PC-3 (cell line): ENCODE results near the gene EVA1B. TPM values are rescaled to one million over a fixed set of nuclear protein-coding genes. Genes with fewer than 3 reads are reported as not detected.

Experiments
- ATAC-seq: fragments of 200-7000 bp; cut with Tn5 transposase; 2 replicates; pipeline ENCODE4 v1.9.1; 2020; ENCODE audit warnings: mild to moderate bottlenecking, moderate library complexity
- BruUV-seq: library from RNA; stranded (reverse); fragments of 400-500 nt; replicated peaks from 2 replicates; lab custom pipeline; 2021; lab: Mats Ljungman, UMichigan
- CTCF ChIA-PET: fragments of 300-600 bp; sonication (Branson Sonifier 250); formaldehyde crosslinking; loops from one replicate; lab custom pipeline; 2022; ENCODE audit warnings: antibody characterized with exemption; lab: Charles Lee
- POLR2A ChIA-PET: fragments of 300-600 bp; sonication (Branson Sonifier 250); formaldehyde crosslinking; loops from one replicate; lab custom pipeline; 2022; ENCODE audit warnings: antibody characterized with exemption; ENCODE audit not compliant: unreplicated experiment; lab: Charles Lee
- DNase-seq: peaks from one replicate; pipeline ENCODE4 v3.0.0-alpha.2; 2015
- H2AFZ ChIP-seq: fragments of 300-600 bp; sonication (generic); 2 replicates; pipeline ENCODE4 v1.6.0; 2016; ENCODE audit warnings: antibody characterized with exemption, low read length
- H3F3A ChIP-seq: fragments of 300-600 bp; sonication (generic); one replicate; pipeline ENCODE4 v1.6.0; 2017; ENCODE audit warnings: antibody characterized with exemption, low read length, control low read depth, mild to moderate bottlenecking; ENCODE audit not compliant: unreplicated experiment
- H3K27ac ChIP-seq: fragments of 300-600 bp; sonication (generic); 2 replicates; pipeline ENCODE4 v1.5.1; 2016; ENCODE audit warnings: mild to moderate bottlenecking, low read length
- H3K27me3 ChIP-seq: fragments of 300-600 bp; sonication (generic); 2 replicates; pipeline ENCODE4 v1.6.1; 2016; ENCODE audit warnings: low read length, mixed read lengths
- H3K36me3 ChIP-seq: fragments of 300-600 bp; sonication (generic); 2 replicates; pipeline ENCODE4 v1.6.1; 2016; ENCODE audit warnings: low read depth, mixed run types, low read length, mixed read lengths
- H3K4me1 ChIP-seq: fragments of 300-600 bp; sonication (generic); 2 replicates; pipeline ENCODE4 v1.5.1; 2016; ENCODE audit warnings: low read length; ENCODE audit not compliant: insufficient read depth
- H3K4me2 ChIP-seq: fragments of 300-600 bp; sonication (generic); 2 replicates; pipeline ENCODE4 v1.6.0; 2016; ENCODE audit warnings: low read length
- H3K4me3 ChIP-seq: fragments of 300-600 bp; sonication (generic); 2 replicates; pipeline ENCODE4 v1.5.1; 2016; ENCODE audit warnings: mild to moderate bottlenecking, low read length, mixed read lengths
- H3K79me2 ChIP-seq: fragments of 300-600 bp; sonication (generic); 2 replicates; pipeline ENCODE4 v1.6.1; 2017; ENCODE audit warnings: low read length, mixed read lengths
- H3K9ac ChIP-seq: fragments of 300-600 bp; sonication (generic); 2 replicates; pipeline ENCODE4 v1.6.0; 2016; ENCODE audit warnings: mild to moderate bottlenecking, low read length
- H3K9me2 ChIP-seq: fragments of 300-600 bp; sonication (generic); replicated peaks from 2 replicates; pipeline ENCODE4 v1.6.1; 2016; ENCODE audit warnings: mixed run types, low read length, mixed read lengths
- H3K9me3 ChIP-seq: fragments of 300-600 bp; sonication (generic); 2 replicates; pipeline ENCODE4 v1.6.1; 2016; ENCODE audit warnings: low read length, mixed read lengths
- H4K20me1 ChIP-seq: fragments of 300-600 bp; sonication (generic); 2 replicates; pipeline ENCODE4 v1.6.1; 2016; ENCODE audit warnings: low read length, mixed read lengths
- CTCF ChIP-seq: fragments of 300-600 bp; sonication (generic); conservative IDR thresholded peaks from 2 replicates; pipeline ENCODE4 v1.5.1; 2017; ENCODE audit warnings: antibody characterized with exemption, low read depth, mild to moderate bottlenecking, low read length
- EZH2 ChIP-seq: fragments of 300-600 bp; sonication (generic); IDR thresholded peaks from one replicate; pipeline ENCODE4 v1.6.1; 2017; ENCODE audit warnings: antibody characterized with exemption, mild to moderate bottlenecking, low read length; ENCODE audit not compliant: unreplicated experiment
- EZH2phosphoT487 ChIP-seq: fragments of 300-600 bp; sonication (generic); IDR thresholded peaks from 2 replicates; pipeline ENCODE4 v1.6.1; 2018; ENCODE audit warnings: mild to moderate bottlenecking, antibody characterized with exemption, low read length, borderline replicate concordance
- intact Hi-C: fragments of 100-400 bp; cut with micrococcal nuclease; formaldehyde crosslinking; loops from 2 replicates; pipeline ENCODE4 v1.9.0; 2023
- total RNA-seq: library from RNA; depleted of rRNA; stranded (reverse); fragments of >200 nt; gene quantifications from 2 replicates; pipeline ENCODE4 v1.2.3, GENCODE V29; 2014

The EVA1B gene
- total RNA-seq, 1 experiment from 2014 or later, result 89.1 TPM

- CTCF ChIA-PET, result no interaction called here
- Histone ChIP-seq H3K27me3 (no peaks in the 10 kb centered on the region), H3K4me3 (no peak overlapping the region), H3K4me2 (no peak overlapping the region), H4K20me1 (no peaks in the 10 kb centered on the region), H3K9me3 (no peaks in the 10 kb centered on the region), H3K36me3 (no peaks in the 10 kb centered on the region), H3K79me2 (no peaks in the 10 kb centered on the region), H3K9me2 (no peaks in the 10 kb centered on the region), H2AFZ (no peak overlapping the region), H3K27ac (no peak overlapping the region), H3K4me1 (peaks cover 17% of the 10 kb centered on the region), H3F3A (no peaks in the 10 kb centered on the region), H3K9ac (no peak overlapping the region)
- DNase-seq (peak; percentile 10), ATAC-seq (no peak)
- no TSS peak for BruUV-seq
- intact Hi-C loops, result no loop called here
- TF ChIP-seq EZH2 (no peak), CTCF (no peak), EZH2phosphoT487 (no peak)
- POLR2A ChIA-PET, result no interaction called here
Observed at GRCh38 chr1:36328713-36329112, 5.3 kb upstream of the EVA1B start.

- POLR2A ChIA-PET, result no interaction called here
Observed at GRCh38 chr1:36328088-36328480, 4.6 kb upstream of the EVA1B start.

More at GRCh38 chr1:36328088-36328480, 4.6 kb upstream of the EVA1B start:
- Histone ChIP-seq H3F3A (no peaks in the 10 kb centered on the region), H3K79me2 (no peaks in the 10 kb centered on the region), H3K4me1 (peaks cover 18% of the 10 kb centered on the region), H3K4me3 (no peak overlapping the region), H3K36me3 (no peaks in the 10 kb centered on the region), H3K4me2 (no peak overlapping the region), H2AFZ (no peak overlapping the region), H4K20me1 (no peaks in the 10 kb centered on the region), H3K27me3 (no peaks in the 10 kb centered on the region), H3K9ac (no peak overlapping the region), H3K9me3 (no peaks in the 10 kb centered on the region), H3K9me2 (no peaks in the 10 kb centered on the region), H3K27ac (no peak overlapping the region)
- no peak for TF ChIP-seq CTCF
- TF ChIP-seq EZH2, result no peak
- no peak for TF ChIP-seq EZH2phosphoT487
- ATAC-seq (no peak), DNase-seq (no peak)
- BruUV-seq, result no TSS peak
- intact Hi-C loops, result no loop called here
- CTCF ChIA-PET, result no interaction called here
